Measurements from ENCODE around the gene KDM4B. TPM values are rescaled to one million over a fixed set of nuclear protein-coding genes. Genes with fewer than 3 reads are reported as not detected.
A peak's percentile ranks its signal among the peaks of the same experiment; 100 is the strongest.

The KDM4B gene
- total RNA-seq, 1 donor from 2014 or later, result 39.0 TPM

- no peaks in the 10 kb centered on the region for H3K27me3 ChIP-seq
- no peaks in the 10 kb centered on the region for H3K9me3 ChIP-seq
- H3K4me1 ChIP-seq, result no peaks in the 10 kb centered on the region
- no peak overlapping the region for H3K27ac ChIP-seq
- TF ChIP-seq CTCF (IDR thresholded peaks at IDR 0.05), result no peak
- DNase-seq (no peak), ATAC-seq (no peak)
- peaks cover 23% of the 10 kb centered on the region for H3K36me3 ChIP-seq
- H3K4me3 ChIP-seq, result no peak overlapping the region
- intact Hi-C loops (cut with DNase I), result no loop called here
These were observed 52.1 kb downstream of the KDM4B start for GRCh38 chr19:5021046-5021445.

DNA sequence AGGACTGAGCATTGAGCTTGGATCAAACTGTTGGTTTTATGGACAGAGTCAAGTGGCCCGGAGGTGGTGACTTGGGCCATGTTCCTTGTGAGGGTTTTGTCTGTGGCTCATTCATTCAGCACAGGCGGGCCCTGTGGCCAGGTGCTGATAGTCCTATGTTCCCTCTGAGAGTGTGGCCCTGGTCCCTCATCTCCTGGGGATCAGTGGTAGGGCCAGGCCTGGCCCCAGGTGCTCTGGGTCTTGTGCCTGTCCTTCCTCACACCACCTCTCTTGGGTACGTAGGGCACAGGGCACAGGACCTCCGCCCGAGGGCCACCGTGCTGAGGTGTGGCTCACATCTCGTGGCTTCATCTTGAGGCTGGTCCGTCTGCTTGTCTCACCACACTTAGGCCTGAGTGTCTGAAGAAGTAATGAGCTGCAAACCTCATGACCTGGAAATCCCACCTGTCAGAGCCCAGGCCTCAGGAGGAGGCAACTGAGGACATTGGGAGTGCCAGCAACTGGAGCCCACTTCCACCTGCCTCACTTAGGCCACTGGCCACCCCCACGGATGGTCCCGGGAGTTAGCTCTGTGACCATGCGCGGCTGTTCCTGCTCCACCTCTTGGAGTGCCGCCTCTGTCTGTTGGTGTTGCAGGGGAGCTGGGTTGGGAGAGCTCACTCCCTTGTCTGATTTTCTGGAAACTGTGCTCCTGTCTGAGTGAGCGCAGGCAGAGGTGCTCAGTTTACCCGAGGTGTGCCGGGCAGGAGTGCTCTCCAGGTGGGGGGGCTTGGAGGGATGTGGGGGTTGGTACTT lies 53.4 kb downstream of the KDM4B start:
- no peaks in the 10 kb centered on the region for H3K9me3 ChIP-seq
- no peaks in the 10 kb centered on the region for H3K4me1 ChIP-seq
- H3K27ac ChIP-seq, result no peak overlapping the region
- peaks cover 13% of the 10 kb centered on the region for H3K36me3 ChIP-seq
- ATAC-seq (no peak), DNase-seq (no peak)
- no peak overlapping the region for H3K4me3 ChIP-seq
- no peak for TF ChIP-seq CTCF (IDR thresholded peaks at IDR 0.05)
- intact Hi-C loops (cut with DNase I), result no loop called here
- no peaks in the 10 kb centered on the region for H3K27me3 ChIP-seq

DNA sequence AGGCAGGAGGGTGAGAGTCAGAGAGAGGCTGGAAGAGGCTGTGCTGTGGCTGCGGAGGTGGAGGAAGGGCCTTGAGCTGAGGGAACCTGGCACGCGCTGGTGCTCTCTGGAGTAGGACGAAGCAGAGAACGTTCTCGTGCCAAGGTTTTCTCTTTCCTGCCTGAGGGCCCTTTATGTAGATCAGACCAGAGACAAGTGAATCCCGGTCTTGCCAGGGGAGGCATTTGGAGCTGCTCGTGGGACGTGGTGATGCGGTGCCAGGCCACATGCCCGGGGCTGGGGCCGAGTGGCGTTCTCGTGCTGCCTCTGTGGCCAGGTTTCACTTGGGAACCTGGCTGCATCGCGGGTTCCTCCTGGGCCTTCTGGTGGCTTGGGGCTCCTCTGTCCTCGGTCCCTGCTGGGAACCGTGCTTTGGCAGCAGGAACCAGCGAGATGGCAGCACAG lies 54.2 kb downstream of the KDM4B start:
- Histone ChIP-seq H3K27ac (no peak overlapping the region), H3K27me3 (no peaks in the 10 kb centered on the region), H3K4me1 (no peaks in the 10 kb centered on the region), H3K4me3 (no peak overlapping the region), H3K36me3 (peaks cover 6% of the 10 kb centered on the region), H3K9me3 (no peaks in the 10 kb centered on the region)
- ATAC-seq (no peak), DNase-seq (no peak)
- no peak for TF ChIP-seq CTCF (IDR thresholded peaks at IDR 0.05)
- intact Hi-C loops (cut with DNase I), result no loop called here

GRCh38 chr19:5024282-5024681 lies 55.4 kb downstream of the KDM4B start:
- no peaks in the 10 kb centered on the region for H3K27me3 ChIP-seq
- intact Hi-C loops (cut with DNase I), result no loop called here
- DNase-seq, result no peak
- no peaks in the 10 kb centered on the region for H3K4me1 ChIP-seq
- no peak overlapping the region for H3K4me3 ChIP-seq
- no peak overlapping the region for H3K27ac ChIP-seq
- ATAC-seq, result peak; percentile 10
- TF ChIP-seq CTCF (IDR thresholded peaks at IDR 0.05), result no peak
- no peaks in the 10 kb centered on the region for H3K36me3 ChIP-seq
- H3K9me3 ChIP-seq, result no peaks in the 10 kb centered on the region

DNA sequence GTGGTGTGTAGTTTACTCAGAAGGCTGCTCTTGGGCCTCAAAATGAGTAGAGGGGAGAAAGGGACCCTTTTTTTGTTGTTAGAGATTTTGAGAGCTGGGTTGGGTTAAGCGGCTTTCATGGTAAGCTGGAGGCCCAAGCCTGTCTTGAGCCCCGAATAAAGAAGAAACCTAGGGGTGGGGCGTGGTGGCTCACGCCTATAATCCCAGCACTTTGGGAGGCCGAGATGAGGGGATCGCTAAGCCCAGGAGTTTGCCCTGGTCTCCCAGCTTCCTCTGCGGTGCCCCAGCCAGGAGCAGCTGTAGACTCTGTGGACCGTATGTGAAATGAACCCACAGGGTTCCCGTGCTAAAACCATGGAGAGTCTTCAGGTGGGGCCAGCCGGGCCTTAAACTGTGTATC lies 56.1 kb downstream of the KDM4B start:
- no peak overlapping the region for H3K4me3 ChIP-seq
- intact Hi-C loops (cut with DNase I), result no loop called here
- H3K9me3 ChIP-seq, result no peaks in the 10 kb centered on the region
- H3K4me1 ChIP-seq, result no peaks in the 10 kb centered on the region
- H3K36me3 ChIP-seq, result no peaks in the 10 kb centered on the region
- DNase-seq (no peak), ATAC-seq (no peak)
- no peaks in the 10 kb centered on the region for H3K27me3 ChIP-seq
- no peak for TF ChIP-seq CTCF (IDR thresholded peaks at IDR 0.05)
- no peak overlapping the region for H3K27ac ChIP-seq

Data from upper lobe of right lung (tissue), 1 donor.